GM23248 (cell line): Measurements from ENCODE around the gene ANLN. TPM values are rescaled to one million over a fixed set of nuclear protein-coding genes. Genes with fewer than 3 reads are reported as not detected.
"Not testable (repeated sequence)": the region's sequence is repeated elsewhere in the genome, so short reads cannot be mapped to it uniquely, and the experiment has no call there.

Experiments used
- DNase-seq: peaks from one replicate; pipeline ENCODE4 v3.0.0-alpha.2; 2015
- H2AFZ ChIP-seq: fragments of 200-600 bp; sonication (generic); 2 replicates; pipeline ENCODE4 v1.6.1; 2016; ENCODE audit warnings: antibody characterized with exemption
- H3F3A ChIP-seq: fragments of 200-600 bp; sonication (generic); 2 replicates; pipeline ENCODE4 v1.6.1; 2016; ENCODE audit warnings: mild to moderate bottlenecking, antibody characterized with exemption, mixed run types; ENCODE audit not compliant: insufficient read depth
- H3K27ac ChIP-seq: fragments of 200-600 bp; sonication (generic); 2 replicates; pipeline ENCODE4 v1.5.1; 2016; ENCODE audit warnings: mild to moderate bottlenecking
- H3K27me3 ChIP-seq: fragments of 200-600 bp; sonication (generic); replicated peaks from 2 replicates; pipeline ENCODE4 v1.6.1; 2016; ENCODE audit warnings: mild to moderate bottlenecking; ENCODE audit not compliant: insufficient read depth
- H3K36me3 ChIP-seq: fragments of 200-600 bp; sonication (generic); 2 replicates; pipeline ENCODE4 v1.6.1; 2016; ENCODE audit warnings: low read depth, mild to moderate bottlenecking
- H3K4me1 ChIP-seq: fragments of 200-600 bp; sonication (generic); 2 replicates; pipeline ENCODE4 v1.6.1; 2016; ENCODE audit warnings: mild to moderate bottlenecking; ENCODE audit not compliant: insufficient read depth
- H3K4me2 ChIP-seq: fragments of 200-600 bp; sonication (generic); one replicate; pipeline ENCODE4 v1.6.1; 2016; ENCODE audit warnings: mild to moderate bottlenecking; ENCODE audit not compliant: unreplicated experiment
- H3K4me3 ChIP-seq: fragments of 200-600 bp; sonication (generic); 2 replicates; pipeline ENCODE4 v1.5.1; 2016; ENCODE audit warnings: mild to moderate bottlenecking
- H3K79me2 ChIP-seq: fragments of 200-600 bp; sonication (generic); 2 replicates; pipeline ENCODE4 v1.6.1; 2016; ENCODE audit warnings: mild to moderate bottlenecking; ENCODE audit not compliant: insufficient read depth
- H3K9ac ChIP-seq: fragments of 200-600 bp; sonication (generic); 2 replicates; pipeline ENCODE4 v1.6.1; 2016; ENCODE audit warnings: mild to moderate bottlenecking
- H3K9me2 ChIP-seq: fragments of 200-600 bp; sonication (generic); 2 replicates; pipeline ENCODE4 v1.6.1; 2016; ENCODE audit warnings: mixed run types, mild to moderate bottlenecking, moderate library complexity; ENCODE audit not compliant: insufficient read depth
- H3K9me3 ChIP-seq: fragments of 200-600 bp; sonication (generic); one replicate; pipeline ENCODE4 v1.6.1; 2017; ENCODE audit warnings: low read depth
- H4K20me1 ChIP-seq: fragments of 200-600 bp; sonication (generic); 2 replicates; pipeline ENCODE4 v1.6.0; 2016; ENCODE audit not compliant: insufficient read depth
- EZH2 ChIP-seq: fragments of 200-600 bp; sonication (generic); IDR thresholded peaks from 2 replicates; pipeline ENCODE4 v1.6.1; 2018; ENCODE audit warnings: antibody characterized with exemption, mild to moderate bottlenecking; ENCODE audit not compliant: insufficient read depth, poor library complexity, severe bottlenecking
- EZH2phosphoT487 ChIP-seq: fragments of 200-600 bp; sonication (generic); IDR thresholded peaks from 2 replicates; pipeline ENCODE4 v1.6.1; 2018; ENCODE audit warnings: antibody characterized with exemption, moderate library complexity, mild to moderate bottlenecking, low read depth; ENCODE audit not compliant: insufficient read depth
- WGBS, 2 experiments: methylation state at CpG; one replicate each; pipeline ENCODE4 v1.1.6; 2015 to 2017; ENCODE audit warnings: low lambda C conversion rate in 2 of 2, low coverage in 1 of 2; ENCODE audit errors: missing lambda C conversion rate in 2 of 2; 5-methylcytosine and 5-hydroxymethylcytosine counted together
- in situ Hi-C: fragments of 300-500 bp; cut with MboI; formaldehyde crosslinking; loops from 2 replicates; pipeline ENCODE4 v1.15.0; 2020
- polyA plus RNA-seq: library from polyadenylated mRNA; unstranded; fragments of >200 nt; fragmentation: Nextera tagmentation; extraction: Ambion mirVana; gene quantifications from 2 replicates; pipeline ENCODE4 v1.2.1, GENCODE V29; 2016
- total RNA-seq: library from RNA; depleted of rRNA; stranded (reverse); fragments of >200 nt; shearing (Covaris generic); gene quantifications from 2 replicates; pipeline ENCODE4 v1.2.3, GENCODE V29; 2014

Gene ANLN
- total and polyA plus RNA-seq, 2 experiments from 2014 or later, result 38.4 to 55.6 TPM

- no peak for DNase-seq
- WGBS, 2 experiments, result 74 to 78% methylated on average over 8 of the region's 8 CpGs
- no peaks in the 10 kb centered on the region for H4K20me1 ChIP-seq
- in situ Hi-C loops, result loop anchor here (10.0 to 25.0 kb wide), 2 partner anchors 191 to 703 kb away; no protein-coding TSS in a partner anchor
- no peaks in the 10 kb centered on the region for H3K4me1 ChIP-seq
- H3K4me3 ChIP-seq, result no peak overlapping the region
- H3K9ac ChIP-seq, result no peak overlapping the region
- H3K27me3 ChIP-seq, result peaks cover 30% of the 10 kb centered on the region
- no peaks in the 10 kb centered on the region for H3K79me2 ChIP-seq
- no peaks in the 10 kb centered on the region for H3K9me2 ChIP-seq
- peaks cover 2% of the 10 kb centered on the region for H3K9me3 ChIP-seq
- no peaks in the 10 kb centered on the region for H3F3A ChIP-seq
- no peak overlapping the region for H3K4me2 ChIP-seq
- no peak overlapping the region for H3K27ac ChIP-seq
- TF ChIP-seq EZH2, result no peak
- TF ChIP-seq EZH2phosphoT487, result no peak
- no peak overlapping the region for H2AFZ ChIP-seq
- no peaks in the 10 kb centered on the region for H3K36me3 ChIP-seq
Observed at GRCh38 chr7:36484265-36484664, 94.6 kb downstream of the ANLN start.

- H3K27me3 ChIP-seq, result peaks cover 32% of the 10 kb centered on the region
- no peak overlapping the region for H3K27ac ChIP-seq
- H4K20me1 ChIP-seq, result no peaks in the 10 kb centered on the region
- no peak overlapping the region for H3K4me2 ChIP-seq
- no peak overlapping the region for H2AFZ ChIP-seq
- H3K4me1 ChIP-seq, result no peaks in the 10 kb centered on the region
- H3K36me3 ChIP-seq, result no peaks in the 10 kb centered on the region
- in situ Hi-C loops, result loop anchor here (10.0 to 25.0 kb wide), 2 partner anchors 188 to 701 kb away; no protein-coding TSS in a partner anchor
- no peaks in the 10 kb centered on the region for H3K79me2 ChIP-seq
- no peaks in the 10 kb centered on the region for H3F3A ChIP-seq
- no peaks in the 10 kb centered on the region for H3K9me2 ChIP-seq
- H3K9me3 ChIP-seq, result no peaks in the 10 kb centered on the region
- H3K4me3 ChIP-seq, result no peak overlapping the region
- no peak overlapping the region for H3K9ac ChIP-seq
- no peak for DNase-seq
- WGBS, 2 experiments, result 38 to 44% methylated on average over 4 of the region's 4 CpGs
- no peak for TF ChIP-seq EZH2phosphoT487
Observed at GRCh38 chr7:36486336-36486735, 96.7 kb downstream of the ANLN start.

GRCh38 chr7:36487756-36488336, 98.2 kb downstream of the ANLN start:
- in situ Hi-C loops, result loop anchor here (10.0 to 25.0 kb wide), 2 partner anchors 187 to 699 kb away; no protein-coding TSS in a partner anchor
- Histone ChIP-seq H3K79me2 (no peaks in the 10 kb centered on the region), H3K36me3 (no peaks in the 10 kb centered on the region), H3K4me3 (no peak overlapping the region), H3K4me2 (no peak overlapping the region), H3K27me3 (peaks cover 43% of the 10 kb centered on the region), H3K9ac (no peak overlapping the region), H3K27ac (no peak overlapping the region), H3K9me3 (no peaks in the 10 kb centered on the region), H3K9me2 (no peaks in the 10 kb centered on the region), H2AFZ (no peak overlapping the region), H3K4me1 (no peaks in the 10 kb centered on the region), H4K20me1 (no peaks in the 10 kb centered on the region), H3F3A (no peaks in the 10 kb centered on the region)
- TF ChIP-seq EZH2phosphoT487 (no peak), EZH2 (no peak)
- 16 to 24% methylated on average over 4 of the region's 4 CpGs for WGBS, 2 experiments
- peak; percentile 69 for DNase-seq

GRCh38 chr7:36488672-36489071, 99.0 kb downstream of the ANLN start:
- WGBS, 2 experiments, result 71 to 76% methylated on average over 5 of the region's 5 CpGs
- H3K4me1 ChIP-seq, H3K79me2 ChIP-seq, H3K9me2 ChIP-seq, H3K4me2 ChIP-seq, H3K36me3 ChIP-seq, H3K9ac ChIP-seq, H2AFZ ChIP-seq, H3F3A ChIP-seq, DNase-seq, H3K4me3 ChIP-seq, H3K9me3 ChIP-seq, H4K20me1 ChIP-seq, H3K27ac ChIP-seq: not testable (repeated sequence)
- in situ Hi-C loops, result loop anchor here (10.0 to 25.0 kb wide), 2 partner anchors 186 to 699 kb away; no protein-coding TSS in a partner anchor
- H3K27me3 ChIP-seq, result peaks cover 43% of the 10 kb centered on the region

GRCh38 chr7:36490419-36490830, 100.8 kb downstream of the ANLN start:
- H3K36me3 ChIP-seq, result no peaks in the 10 kb centered on the region
- H3F3A ChIP-seq, result no peaks in the 10 kb centered on the region
- H3K4me3 ChIP-seq, result no peak overlapping the region
- H3K9me3 ChIP-seq, result no peaks in the 10 kb centered on the region
- H3K9ac ChIP-seq, result no peak overlapping the region
- H3K4me1 ChIP-seq, result no peaks in the 10 kb centered on the region
- H3K9me2 ChIP-seq, result no peaks in the 10 kb centered on the region
- WGBS, 2 experiments, result 3 to 5% methylated on average over 3 of the region's 3 CpGs
- no peak for TF ChIP-seq EZH2
- TF ChIP-seq EZH2phosphoT487, result no peak
- no peak overlapping the region for H2AFZ ChIP-seq
- H3K4me2 ChIP-seq, result no peak overlapping the region
- H4K20me1 ChIP-seq, result no peaks in the 10 kb centered on the region
- no peaks in the 10 kb centered on the region for H3K79me2 ChIP-seq
- in situ Hi-C loops, result loop anchor here (25.0 kb wide), 1 partner anchor 697 kb away; no protein-coding TSS in a partner anchor
- H3K27ac ChIP-seq, result no peak overlapping the region
- peaks cover 42% of the 10 kb centered on the region for H3K27me3 ChIP-seq
- DNase-seq, result no peak
